Astrocyte (in vitro differentiated cells and primary cell): ENCODE results near the gene MYO1E. TPM values are rescaled to one million over a fixed set of nuclear protein-coding genes. Genes with fewer than 3 reads are reported as not detected.

ENCODE experiments used
- DNase-seq: peaks from one replicate; pipeline ENCODE4 v3.0.0-alpha.2; 2010; ENCODE audit warnings: low read depth
- FAIRE-seq: peaks from 2 replicates; lab custom pipeline; 2011; peaks lifted over from hg19 to GRCh38; lab: Jason Lieb, UNC
- H2AFZ ChIP-seq: 2 replicates; pipeline ENCODE4 v1.6.0; 2012; ENCODE audit warnings: low read depth, low read length, inconsistent platforms
- H3K27ac ChIP-seq: 2 replicates; pipeline ENCODE4 v1.5.1; 2011; ENCODE audit warnings: low read depth, low read length, inconsistent platforms
- H3K27me3 ChIP-seq: 2 replicates; pipeline ENCODE4 v1.6.0; 2011; ENCODE audit warnings: low read length, inconsistent platforms; ENCODE audit not compliant: insufficient read depth
- H3K36me3 ChIP-seq: 2 replicates; pipeline ENCODE4 v1.5.1; 2011; ENCODE audit warnings: low read length, inconsistent platforms; ENCODE audit not compliant: insufficient read depth
- H3K4me1 ChIP-seq: 2 replicates; pipeline ENCODE4 v1.5.1; 2011; ENCODE audit warnings: low read length, inconsistent platforms; ENCODE audit not compliant: insufficient read depth
- H3K4me2 ChIP-seq: 2 replicates; pipeline ENCODE4 v1.6.0; 2012; ENCODE audit warnings: low read length, inconsistent platforms
- H3K4me3 ChIP-seq: 2 replicates; pipeline ENCODE4 v1.5.1; 2011; ENCODE audit warnings: low read depth, mild to moderate bottlenecking, low read length, inconsistent platforms; ENCODE audit not compliant: insufficient read depth
- H3K79me2 ChIP-seq: 2 replicates; pipeline ENCODE4 v1.6.0; 2012; ENCODE audit warnings: mild to moderate bottlenecking, low read length, inconsistent platforms; ENCODE audit not compliant: insufficient read depth
- H3K9ac ChIP-seq: 2 replicates; pipeline ENCODE4 v1.6.0; 2012; ENCODE audit warnings: mild to moderate bottlenecking, low read length, inconsistent platforms
- H3K9me3 ChIP-seq: 2 replicates; pipeline ENCODE4 v1.5.1; 2012; ENCODE audit warnings: low read depth, mild to moderate bottlenecking, low read length, inconsistent platforms; ENCODE audit not compliant: insufficient read depth
- H4K20me1 ChIP-seq: 2 replicates; pipeline ENCODE4 v1.6.0; 2012; ENCODE audit warnings: low read length, inconsistent platforms; ENCODE audit not compliant: insufficient read depth
- H3K27ac Mint-ChIP-seq: one replicate; pipeline ENCODE4 v1.8.0; 2021; ENCODE audit warnings: mild to moderate bottlenecking, mixed read lengths; ENCODE audit not compliant: unreplicated experiment
- H3K27me3 Mint-ChIP-seq: one replicate; pipeline ENCODE4 v1.8.0; 2021; ENCODE audit warnings: low read depth, mixed read lengths; ENCODE audit not compliant: unreplicated experiment
- H3K36me3 Mint-ChIP-seq: one replicate; pipeline ENCODE4 v1.8.0; 2021; ENCODE audit warnings: low read depth, mixed read lengths; ENCODE audit not compliant: unreplicated experiment
- H3K4me1 Mint-ChIP-seq: one replicate; pipeline ENCODE4 v1.8.0; 2021; ENCODE audit warnings: low read depth, mixed read lengths; ENCODE audit not compliant: unreplicated experiment
- H3K4me3 Mint-ChIP-seq: one replicate; pipeline ENCODE4 v1.8.0; 2021; ENCODE audit warnings: mild to moderate bottlenecking, moderate library complexity, mixed read lengths; ENCODE audit not compliant: unreplicated experiment
- H3K9me3 Mint-ChIP-seq: one replicate; pipeline ENCODE4 v1.8.0; 2021; ENCODE audit warnings: mild to moderate bottlenecking, mixed read lengths; ENCODE audit not compliant: unreplicated experiment
- EZH2 ChIP-seq: IDR thresholded peaks from 2 replicates; pipeline ENCODE4 v1.6.1; 2012; ENCODE audit warnings: mild to moderate bottlenecking, low read length, inconsistent platforms; ENCODE audit not compliant: insufficient read depth
- total RNA-seq: library from RNA; stranded (reverse); gene quantifications from 2 replicates; pipeline ENCODE4 v1.2.1, GENCODE V29; 2021
- TF ChIP-seq, protein P1 (sequence below): IDR thresholded peaks from 2 replicates; pipeline ENCODE4 v1.5.1; 2011; ENCODE audit warnings: low read depth, mild to moderate bottlenecking, inconsistent platforms, low read length, moderate library complexity; ENCODE audit not compliant: insufficient read depth

Gene MYO1E
- total RNA-seq, 1 donor from 2014 or later = 227 TPM

DNA sequence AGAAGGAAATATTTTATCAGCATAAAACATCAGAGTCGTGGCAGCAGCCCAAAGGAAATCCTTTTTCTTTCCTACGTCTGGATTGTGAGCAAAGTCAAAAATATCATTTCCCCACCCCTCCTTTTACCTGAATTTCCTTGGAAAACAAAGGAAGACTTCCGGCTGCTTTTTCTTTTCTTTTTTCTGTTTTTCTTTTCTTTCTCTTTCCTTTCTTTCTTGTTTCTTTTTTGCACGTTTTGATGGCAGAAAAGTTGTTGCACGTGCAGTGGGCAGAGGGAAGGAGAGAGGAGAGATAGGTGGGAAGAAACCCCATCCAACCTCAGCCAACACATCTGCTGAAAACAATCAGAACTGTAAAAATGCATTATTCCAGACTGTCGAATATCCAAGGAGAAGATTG lies 544 bp upstream of the MYO1E start:
- TF ChIP-seq, protein P1, sequence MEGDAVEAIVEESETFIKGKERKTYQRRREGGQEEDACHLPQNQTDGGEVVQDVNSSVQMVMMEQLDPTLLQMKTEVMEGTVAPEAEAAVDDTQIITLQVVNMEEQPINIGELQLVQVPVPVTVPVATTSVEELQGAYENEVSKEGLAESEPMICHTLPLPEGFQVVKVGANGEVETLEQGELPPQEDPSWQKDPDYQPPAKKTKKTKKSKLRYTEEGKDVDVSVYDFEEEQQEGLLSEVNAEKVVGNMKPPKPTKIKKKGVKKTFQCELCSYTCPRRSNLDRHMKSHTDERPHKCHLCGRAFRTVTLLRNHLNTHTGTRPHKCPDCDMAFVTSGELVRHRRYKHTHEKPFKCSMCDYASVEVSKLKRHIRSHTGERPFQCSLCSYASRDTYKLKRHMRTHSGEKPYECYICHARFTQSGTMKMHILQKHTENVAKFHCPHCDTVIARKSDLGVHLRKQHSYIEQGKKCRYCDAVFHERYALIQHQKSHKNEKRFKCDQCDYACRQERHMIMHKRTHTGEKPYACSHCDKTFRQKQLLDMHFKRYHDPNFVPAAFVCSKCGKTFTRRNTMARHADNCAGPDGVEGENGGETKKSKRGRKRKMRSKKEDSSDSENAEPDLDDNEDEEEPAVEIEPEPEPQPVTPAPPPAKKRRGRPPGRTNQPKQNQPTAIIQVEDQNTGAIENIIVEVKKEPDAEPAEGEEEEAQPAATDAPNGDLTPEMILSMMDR = no peak
- TF ChIP-seq EZH2 = no peak
- Mint-ChIP-seq H3K4me3 (peak overlapping the region; percentile 95), H3K9me3 (no peaks in the 10 kb centered on the region), H3K27me3 (no peaks in the 10 kb centered on the region), H3K4me1 (peaks cover 18% of the 10 kb centered on the region), H3K27ac (peak overlapping the region; percentile 95), H3K36me3 (no peaks in the 10 kb centered on the region)
- Histone ChIP-seq H3K27me3 (no peaks in the 10 kb centered on the region), H2AFZ (peak overlapping the region; percentile 85), H3K4me1 (peaks cover 7% of the 10 kb centered on the region), H3K9ac (peak overlapping the region; percentile 91), H3K9me3 (no peaks in the 10 kb centered on the region), H3K79me2 (peaks cover 50% of the 10 kb centered on the region), H3K4me3 (peak overlapping the region; percentile 80), H3K4me2 (peak overlapping the region; percentile 90), H3K27ac (peak overlapping the region; percentile 86), H4K20me1 (peaks cover 34% of the 10 kb centered on the region), H3K36me3 (no peaks in the 10 kb centered on the region)
- DNase-seq = no peak
- FAIRE-seq = no peak

DNA sequence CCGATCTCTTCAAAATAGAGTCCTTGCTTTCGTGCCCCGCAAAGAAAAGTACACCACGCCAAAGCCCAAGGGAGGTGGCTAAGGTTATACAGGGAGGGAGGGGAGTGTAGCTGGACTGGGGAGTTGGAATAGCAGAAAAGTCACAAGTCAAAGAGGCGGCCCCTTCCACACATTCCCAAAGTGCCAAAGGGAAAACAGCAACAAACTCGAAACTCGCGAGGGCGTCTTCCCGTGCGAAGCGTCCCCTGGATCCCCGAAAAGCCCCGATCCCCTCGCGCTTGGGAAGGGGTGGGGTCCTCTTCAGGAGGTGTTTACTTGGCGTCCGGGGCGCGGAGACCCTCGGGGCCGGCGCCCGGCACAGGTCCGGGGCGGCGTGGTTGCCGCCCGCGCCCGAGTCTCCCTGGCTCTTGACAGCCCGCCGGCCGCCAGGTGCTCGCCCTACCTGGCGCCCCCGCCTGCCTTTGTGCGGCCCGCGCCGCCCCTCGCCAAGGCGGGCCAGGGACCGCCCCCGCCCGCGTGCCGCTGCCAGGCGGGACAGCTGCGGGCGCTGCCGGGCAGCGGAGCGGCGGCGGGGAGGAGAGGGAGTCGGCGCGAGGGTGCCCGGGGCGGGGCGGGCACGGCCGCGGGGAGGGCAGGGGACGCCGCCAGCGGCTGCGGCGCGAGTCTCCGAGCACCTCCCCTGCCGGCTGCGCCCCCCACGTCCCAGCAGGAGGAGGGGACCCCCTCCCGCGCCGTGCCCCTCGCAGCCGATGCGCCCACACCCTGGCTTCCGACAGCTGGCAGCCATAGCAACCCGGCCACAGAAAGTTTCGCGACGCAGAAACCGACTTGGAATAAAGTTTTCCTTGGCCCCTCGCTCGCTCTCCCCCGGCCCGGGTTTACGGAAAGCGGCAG lies 966 bp downstream of the MYO1E start:
- Mint-ChIP-seq H3K36me3 (peaks cover 4% of the 10 kb centered on the region), H3K27ac (peak overlapping the region; percentile 82), H3K4me3 (peak overlapping the region; percentile 99), H3K9me3 (no peaks in the 10 kb centered on the region), H3K4me1 (peaks cover 25% of the 10 kb centered on the region), H3K27me3 (no peaks in the 10 kb centered on the region)
- peaks cover 49% of the 10 kb centered on the region for H4K20me1 ChIP-seq
- H3K9me3 ChIP-seq = no peaks in the 10 kb centered on the region
- peak overlapping the region; percentile 90 for H3K4me2 ChIP-seq
- no peaks in the 10 kb centered on the region for H3K36me3 ChIP-seq
- TF ChIP-seq, protein P1 = no peak
- TF ChIP-seq EZH2 = no peak
- H2AFZ ChIP-seq = peak overlapping the region; percentile 85
- DNase-seq = no peak
- peak overlapping the region; percentile 80 for H3K4me3 ChIP-seq
- H3K9ac ChIP-seq = peak overlapping the region; percentile 91
- H3K27ac ChIP-seq = peak overlapping the region; percentile 86
- no peak for FAIRE-seq
- H3K27me3 ChIP-seq = no peaks in the 10 kb centered on the region
- peaks cover 65% of the 10 kb centered on the region for H3K79me2 ChIP-seq
- peaks cover 14% of the 10 kb centered on the region for H3K4me1 ChIP-seq

DNA sequence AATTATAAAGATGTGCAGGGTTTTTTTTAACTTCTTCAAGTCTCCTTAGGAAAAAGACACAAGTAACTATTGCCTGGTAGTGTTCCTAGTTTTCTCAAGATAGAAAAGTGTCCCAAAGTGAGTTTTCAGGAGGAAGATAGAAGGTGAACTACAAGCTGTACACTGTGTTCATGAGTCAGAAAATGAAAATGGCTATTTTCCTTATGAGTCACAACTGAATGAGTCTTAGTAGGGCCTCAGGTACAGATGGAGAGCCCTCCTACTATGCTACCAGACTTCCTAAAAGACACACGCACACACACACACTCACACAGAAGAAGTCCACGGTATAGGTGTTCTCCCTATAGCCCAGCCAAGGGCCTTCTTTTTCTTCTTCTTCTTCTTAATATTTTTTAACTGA lies 3.1 kb downstream of the MYO1E start:
- no peak for FAIRE-seq

More for the DNA sequence above, 3.1 kb downstream of the MYO1E start:
- H3K27me3 ChIP-seq = no peaks in the 10 kb centered on the region
- H2AFZ ChIP-seq = no peak overlapping the region
- no peak overlapping the region for H3K27ac ChIP-seq
- Mint-ChIP-seq H3K9me3 (no peaks in the 10 kb centered on the region), H3K4me3 (no peak overlapping the region), H3K36me3 (peaks cover 4% of the 10 kb centered on the region), H3K27ac (no peak overlapping the region), H3K4me1 (peaks cover 31% of the 10 kb centered on the region), H3K27me3 (no peaks in the 10 kb centered on the region)
- H3K4me3 ChIP-seq = no peak overlapping the region
- H3K4me2 ChIP-seq = peak overlapping the region; percentile 28
- no peak for DNase-seq
- peaks cover 69% of the 10 kb centered on the region for H4K20me1 ChIP-seq
- no peak for TF ChIP-seq EZH2
- TF ChIP-seq, protein P1 = no peak
- H3K9ac ChIP-seq = no peak overlapping the region
- H3K36me3 ChIP-seq = no peaks in the 10 kb centered on the region
- H3K79me2 ChIP-seq = peaks cover 84% of the 10 kb centered on the region
- peaks cover 19% of the 10 kb centered on the region for H3K4me1 ChIP-seq
- no peaks in the 10 kb centered on the region for H3K9me3 ChIP-seq
